BLaER1 (cell line): Measurements from ENCODE around the gene PRKN.

Source experiments
- H3K27ac ChIP-seq: shearing (Covaris generic); formaldehyde crosslinking; 2 replicates; pipeline ENCODE4 v1.8.1; 2022
- H3K27me3 ChIP-seq: shearing (Covaris generic); formaldehyde crosslinking; 2 replicates; pipeline ENCODE4 v1.8.1; 2022
- H3K36me3 ChIP-seq: shearing (Covaris generic); formaldehyde crosslinking; 2 replicates; pipeline ENCODE4 v1.8.1; 2022
- H3K4me1 ChIP-seq: shearing (Covaris generic); formaldehyde crosslinking; 2 replicates; pipeline ENCODE4 v1.8.1; 2022
- H3K4me2 ChIP-seq: shearing (Covaris generic); formaldehyde crosslinking; 2 replicates; pipeline ENCODE4 v1.8.1; 2022
- H3K4me3 ChIP-seq: shearing (Covaris generic); formaldehyde crosslinking; 2 replicates; pipeline ENCODE4 v1.8.1; 2022
- H3K9ac ChIP-seq: shearing (Covaris generic); formaldehyde crosslinking; 2 replicates; pipeline ENCODE4 v1.8.1; 2022
- H3K9me3 ChIP-seq: shearing (Covaris generic); formaldehyde crosslinking; 2 replicates; pipeline ENCODE4 v1.8.1; 2022
- H4K20me1 ChIP-seq: shearing (Covaris generic); formaldehyde crosslinking; 2 replicates; pipeline ENCODE4 v1.8.1; 2022
- Cebpa-rat ChIP-seq: shearing (Covaris generic); IDR thresholded peaks from 2 replicates; pipeline ENCODE4 v1.8.1; 2022

The PRKN gene

GRCh38 chr6:162092816-162093502 lies 634.6 kb downstream of the PRKN start:
- Histone ChIP-seq H3K4me1 (peaks cover 19% of the 10 kb centered on the region), H3K27me3 (no peaks in the 10 kb centered on the region), H4K20me1 (no peaks in the 10 kb centered on the region), H3K4me3 (no peak overlapping the region), H3K4me2 (no peak overlapping the region), H3K27ac (no peak overlapping the region), H3K9me3 (peaks cover 12% of the 10 kb centered on the region), H3K36me3 (no peaks in the 10 kb centered on the region), H3K9ac (no peak overlapping the region)
- TF ChIP-seq Cebpa-rat: no peak

- H3K4me2 ChIP-seq: peak overlapping the region; percentile 44
- H3K9me3 ChIP-seq: peaks cover 3% of the 10 kb centered on the region
- no peaks in the 10 kb centered on the region for H3K27me3 ChIP-seq
- no peaks in the 10 kb centered on the region for H3K36me3 ChIP-seq
- no peak overlapping the region for H3K4me3 ChIP-seq
- H3K27ac ChIP-seq: no peak overlapping the region
- no peak overlapping the region for H3K9ac ChIP-seq
- peaks cover 19% of the 10 kb centered on the region for H3K4me1 ChIP-seq
- H4K20me1 ChIP-seq: no peaks in the 10 kb centered on the region
- TF ChIP-seq Cebpa-rat: no peak
Observed at GRCh38 chr6:162090734-162091133, 636.8 kb downstream of the PRKN start.

GRCh38 chr6:162088091-162088490 lies 639.5 kb downstream of the PRKN start:
- Histone ChIP-seq H3K27me3 (no peaks in the 10 kb centered on the region), H3K9me3 (no peaks in the 10 kb centered on the region), H3K4me3 (no peak overlapping the region), H3K4me1 (peaks cover 19% of the 10 kb centered on the region), H3K36me3 (no peaks in the 10 kb centered on the region), H3K9ac (no peak overlapping the region), H3K4me2 (no peak overlapping the region), H4K20me1 (no peaks in the 10 kb centered on the region), H3K27ac (no peak overlapping the region)
- no peak for TF ChIP-seq Cebpa-rat

GRCh38 chr6:162085561-162085960 lies 642.0 kb downstream of the PRKN start:
- H4K20me1 ChIP-seq: no peaks in the 10 kb centered on the region
- H3K36me3 ChIP-seq: 0 out of 2 replicates have a peak, but pooled peaks cover 5% of the 10 kb centered on the region
- H3K4me1 ChIP-seq: peaks cover 10% of the 10 kb centered on the region
- no peaks in the 10 kb centered on the region for H3K27me3 ChIP-seq
- H3K4me2 ChIP-seq: no peak overlapping the region
- no peak overlapping the region for H3K9ac ChIP-seq
- H3K27ac ChIP-seq: no peak overlapping the region
- no peak for TF ChIP-seq Cebpa-rat
- no peak overlapping the region for H3K4me3 ChIP-seq
- H3K9me3 ChIP-seq: peaks cover 24% of the 10 kb centered on the region

GRCh38 chr6:162082520-162082919 lies 645.0 kb downstream of the PRKN start:
- Histone ChIP-seq H4K20me1 (no peaks in the 10 kb centered on the region), H3K36me3 (0 out of 2 replicates have a peak, but pooled peaks cover 5% of the 10 kb centered on the region), H3K9ac (no peak overlapping the region), H3K4me1 (no peaks in the 10 kb centered on the region), H3K27me3 (no peaks in the 10 kb centered on the region), H3K27ac (no peak overlapping the region), H3K4me2 (no peak overlapping the region), H3K9me3 (peaks cover 28% of the 10 kb centered on the region), H3K4me3 (no peak overlapping the region)
- TF ChIP-seq Cebpa-rat: no peak

GRCh38 chr6:162078667-162079066 lies 648.9 kb downstream of the PRKN start:
- 0 out of 2 replicates have a peak, but pooled peaks cover 5% of the 10 kb centered on the region for H3K36me3 ChIP-seq
- H3K4me3 ChIP-seq: no peak overlapping the region
- no peak overlapping the region for H3K9ac ChIP-seq
- no peak overlapping the region for H3K27ac ChIP-seq
- H3K27me3 ChIP-seq: no peaks in the 10 kb centered on the region
- H3K4me2 ChIP-seq: no peak overlapping the region
- TF ChIP-seq Cebpa-rat: no peak
- peaks cover 31% of the 10 kb centered on the region for H3K4me1 ChIP-seq
- H4K20me1 ChIP-seq: no peaks in the 10 kb centered on the region
- H3K9me3 ChIP-seq: peaks cover 30% of the 10 kb centered on the region

- TF ChIP-seq Cebpa-rat: no peak
- Histone ChIP-seq H4K20me1 (no peaks in the 10 kb centered on the region), H3K4me3 (no peak overlapping the region), H3K4me1 (peaks cover 36% of the 10 kb centered on the region), H3K9ac (no peak overlapping the region), H3K27me3 (no peaks in the 10 kb centered on the region), H3K27ac (no peak overlapping the region), H3K36me3 (0 out of 2 replicates have a peak, but pooled peaks cover 5% of the 10 kb centered on the region), H3K4me2 (no peak overlapping the region), H3K9me3 (peaks cover 35% of the 10 kb centered on the region)
Observed at GRCh38 chr6:162078126-162078525, 649.4 kb downstream of the PRKN start.

- Histone ChIP-seq H3K4me3 (no peak overlapping the region), H3K36me3 (0 out of 2 replicates have a peak, but pooled peaks cover 4% of the 10 kb centered on the region), H3K9ac (no peak overlapping the region), H3K9me3 (peaks cover 37% of the 10 kb centered on the region), H3K27ac (no peak overlapping the region), H3K4me1 (peaks cover 41% of the 10 kb centered on the region), H4K20me1 (no peaks in the 10 kb centered on the region), H3K27me3 (no peaks in the 10 kb centered on the region), H3K4me2 (peak overlapping the region; percentile 60)
- no peak for TF ChIP-seq Cebpa-rat
Observed at GRCh38 chr6:162076816-162077215, 650.8 kb downstream of the PRKN start.

GRCh38 chr6:162074641-162075275 lies 652.8 kb downstream of the PRKN start:
- H3K9me3 ChIP-seq: peaks cover 39% of the 10 kb centered on the region
- no peaks in the 10 kb centered on the region for H3K27me3 ChIP-seq
- H3K27ac ChIP-seq: no peak overlapping the region
- no peaks in the 10 kb centered on the region; the same call in 1 of the 2 replicates for H3K36me3 ChIP-seq
- no peaks in the 10 kb centered on the region for H4K20me1 ChIP-seq
- H3K4me1 ChIP-seq: peaks cover 41% of the 10 kb centered on the region
- TF ChIP-seq Cebpa-rat: no peak
- peak overlapping the region; percentile 60 for H3K4me2 ChIP-seq
- H3K9ac ChIP-seq: no peak overlapping the region
- no peak overlapping the region for H3K4me3 ChIP-seq

- H3K4me3 ChIP-seq: no peak overlapping the region
- TF ChIP-seq Cebpa-rat: no peak
- H3K4me1 ChIP-seq: peaks cover 35% of the 10 kb centered on the region
- H3K4me2 ChIP-seq: no peak overlapping the region
- no peak overlapping the region for H3K27ac ChIP-seq
- H3K27me3 ChIP-seq: no peaks in the 10 kb centered on the region
- no peaks in the 10 kb centered on the region; the same call in 1 of the 2 replicates for H3K36me3 ChIP-seq
- H3K9me3 ChIP-seq: peaks cover 66% of the 10 kb centered on the region
- H4K20me1 ChIP-seq: no peaks in the 10 kb centered on the region
- H3K9ac ChIP-seq: no peak overlapping the region
Observed at GRCh38 chr6:162070639-162071038, 656.9 kb downstream of the PRKN start.
